ENCODE measurements around the gene CTNND1.
"Not testable (repeated sequence)": the region's sequence is repeated elsewhere in the genome, so short reads cannot be mapped to it uniquely, and the experiment has no call there.

The CTNND1 gene

GRCh38 chr11:57793351-57794115 is 31.9 kb downstream of the CTNND1 start:
- no peak for DNase-seq

- DNase-seq = no peak
Measured at GRCh38 chr11:57798905-57799559, 37.4 kb downstream of the CTNND1 start.

DNA sequence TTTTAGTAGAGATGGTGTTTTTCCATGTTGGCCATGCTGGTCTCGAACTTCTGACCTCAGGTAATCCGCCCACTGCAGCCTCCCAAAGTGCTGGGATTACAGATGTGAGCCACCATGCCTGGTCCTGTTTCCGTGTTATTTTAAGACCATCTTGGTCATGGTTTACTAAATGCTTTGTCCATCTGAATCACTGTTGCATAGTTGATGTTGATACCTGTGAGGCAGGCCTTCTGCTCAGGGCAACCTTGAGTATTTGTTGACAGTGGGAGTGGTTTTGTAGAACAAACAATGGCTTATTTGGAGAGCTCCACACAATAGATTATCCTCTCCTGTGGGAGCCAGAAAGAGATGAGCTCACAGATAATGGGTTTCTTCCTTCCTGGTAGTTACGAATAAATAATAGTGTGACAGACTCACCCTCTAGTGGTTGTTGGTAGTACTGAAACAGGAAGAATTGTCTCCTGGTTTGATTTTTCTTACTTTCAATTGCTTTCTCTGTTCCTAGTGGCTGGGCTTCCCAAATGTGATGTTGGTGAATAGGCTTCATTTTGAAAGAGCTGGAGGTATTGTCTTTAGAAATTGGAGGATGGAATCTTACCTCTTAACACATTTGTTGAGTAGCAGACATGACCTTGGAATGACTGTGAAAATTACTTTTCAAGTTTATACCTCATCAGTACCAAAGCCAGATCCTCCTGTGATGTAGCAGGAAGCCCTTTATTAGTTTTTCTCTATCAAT is 39.0 kb downstream of the CTNND1 start:
- DNase-seq = peak; percentile 86

- DNase-seq = no peak
Measured at GRCh38 chr11:57801183-57801485, 39.5 kb downstream of the CTNND1 start.

DNA sequence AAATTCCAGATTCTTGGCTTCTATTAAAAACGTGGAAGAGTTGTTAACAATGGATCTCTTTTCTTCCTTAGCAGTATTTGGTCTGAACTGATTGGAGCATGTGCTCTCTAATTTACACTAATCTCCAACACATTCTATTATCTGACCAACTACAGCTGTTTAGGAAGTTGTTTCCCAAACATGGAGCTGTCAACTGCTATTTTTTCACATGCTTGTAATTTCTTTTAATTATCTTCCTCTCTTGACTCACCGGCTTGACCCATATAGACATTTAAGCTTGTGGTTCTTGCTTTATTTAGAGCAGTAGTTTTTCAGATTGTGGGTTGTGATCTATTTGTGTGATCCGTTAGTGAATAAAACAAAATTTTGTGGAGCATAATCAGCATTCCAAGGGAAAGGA is 40.8 kb downstream of the CTNND1 start:
- no peak for DNase-seq

DNA sequence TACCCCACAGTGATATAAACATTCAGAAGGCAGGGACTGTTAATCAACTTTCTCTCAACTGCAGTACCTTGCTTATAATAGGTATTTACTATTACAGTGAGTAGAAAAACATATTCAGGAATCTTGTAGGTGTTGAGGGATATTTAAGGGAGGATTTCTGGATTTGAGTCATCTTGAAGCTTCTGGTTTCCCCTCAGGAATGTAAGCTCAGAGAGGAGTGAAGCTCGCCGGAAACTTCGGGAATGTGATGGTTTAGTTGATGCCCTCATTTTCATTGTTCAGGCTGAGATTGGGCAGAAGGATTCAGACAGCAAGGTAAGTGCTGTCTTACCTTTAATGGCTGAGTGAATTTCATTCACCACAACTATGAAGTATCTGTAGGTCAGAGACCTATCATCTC is 42.9 kb downstream of the CTNND1 start:
- DNase-seq = no peak

DNA sequence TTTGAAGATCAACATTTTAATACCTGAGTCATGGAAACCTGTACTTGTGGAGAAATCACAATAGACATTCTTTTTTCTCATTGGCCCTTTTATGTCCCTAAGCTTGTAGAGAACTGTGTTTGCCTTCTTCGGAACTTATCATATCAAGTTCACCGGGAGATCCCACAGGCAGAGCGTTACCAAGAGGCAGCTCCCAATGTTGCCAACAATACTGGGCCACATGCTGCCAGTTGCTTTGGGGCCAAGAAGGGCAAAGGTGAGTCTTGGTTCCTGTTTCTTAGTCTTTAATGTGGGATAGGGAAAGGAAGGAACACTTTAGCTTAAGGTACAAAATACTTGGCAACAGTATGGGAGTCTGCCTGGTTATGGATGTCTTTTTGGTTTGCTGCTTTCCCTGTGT is 44.2 kb downstream of the CTNND1 start:
- DNase-seq = no peak

GRCh38 chr11:57812634-57813033 is 51.0 kb downstream of the CTNND1 start:
- DNase-seq = no peak

- DNase-seq = no peak
Measured at GRCh38 chr11:57815476-57815875, 53.9 kb downstream of the CTNND1 start.

DNA sequence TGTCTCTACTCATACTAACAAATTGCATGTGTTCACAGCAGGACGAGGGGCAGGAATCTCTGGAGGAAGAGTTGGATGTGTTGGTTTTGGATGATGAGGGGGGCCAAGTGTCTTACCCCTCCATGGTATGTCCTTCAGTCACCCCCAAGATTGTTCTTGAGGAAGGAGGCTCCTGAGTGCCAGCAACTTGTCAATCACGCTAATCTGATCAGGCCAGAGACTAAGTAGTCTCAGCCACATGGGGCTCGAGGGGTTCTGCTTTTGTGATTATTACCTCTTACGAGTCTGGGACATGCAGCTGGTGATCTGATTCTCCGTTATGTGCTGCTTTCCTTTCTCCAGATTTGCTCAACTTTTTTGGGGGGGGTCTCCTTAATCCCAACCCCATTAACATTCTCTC is 54.3 kb downstream of the CTNND1 start:
- no peak for DNase-seq

GRCh38 chr11:57818812-57819211 is 57.2 kb downstream of the CTNND1 start:
- DNase-seq = no peak

- DNase-seq = no peak
Measured at GRCh38 chr11:57819252-57819979, 57.8 kb downstream of the CTNND1 start.

- DNase-seq = no peak
Measured at GRCh38 chr11:57823859-57824258, 62.3 kb downstream of the CTNND1 start.

DNA sequence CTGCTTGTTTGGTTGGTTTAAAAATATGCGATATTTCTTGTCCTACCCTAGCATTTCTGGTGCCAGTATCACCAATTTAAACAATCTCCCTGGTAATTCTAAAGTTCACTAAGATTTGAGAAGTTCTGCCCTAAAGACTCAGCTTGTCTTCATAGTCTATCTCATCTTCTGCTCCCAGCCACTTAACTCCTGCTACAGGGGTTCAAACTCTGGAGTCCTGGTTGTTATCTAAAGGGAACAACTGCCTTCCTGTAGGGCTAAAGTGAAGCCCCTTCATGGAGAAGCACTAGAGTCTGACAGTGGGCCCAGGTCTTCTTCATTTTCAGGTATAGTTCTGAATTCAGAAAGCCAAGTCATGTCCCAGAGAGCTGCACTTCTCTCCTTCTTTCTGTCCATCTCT is 73.2 kb downstream of the CTNND1 start:
- DNase-seq = no peak

DNA sequence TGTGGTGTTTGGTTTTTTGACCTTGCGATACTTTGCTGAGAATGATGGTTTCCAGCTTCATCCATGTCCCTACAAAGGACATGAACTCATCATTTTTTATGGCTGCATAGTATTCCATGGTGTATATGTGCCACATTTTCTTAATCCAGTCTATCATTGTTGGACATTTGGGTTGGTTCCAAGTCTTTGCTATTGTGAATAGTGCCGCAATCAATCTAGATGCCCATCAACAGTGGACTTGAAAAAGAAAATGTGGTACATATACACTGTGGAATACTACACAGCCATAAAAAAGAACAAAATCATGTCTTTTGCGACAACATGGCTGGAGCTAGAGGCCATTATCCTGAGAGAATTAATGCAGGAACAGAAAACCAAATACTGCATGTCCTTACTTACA is 77.0 kb downstream of the CTNND1 start:
- DNase-seq = not testable (repeated sequence)

- DNase-seq = no peak
Measured at GRCh38 chr11:57842873-57843272, 81.3 kb downstream of the CTNND1 start.

GRCh38 chr11:57867966-57868365 is 106.4 kb downstream of the CTNND1 start:
- no peak for DNase-seq

- no peak for DNase-seq
Measured at GRCh38 chr11:57868491-57868890, 106.9 kb downstream of the CTNND1 start.
